ENCODE measurements around the gene DUOX1.

DUOX1 gene

DNA sequence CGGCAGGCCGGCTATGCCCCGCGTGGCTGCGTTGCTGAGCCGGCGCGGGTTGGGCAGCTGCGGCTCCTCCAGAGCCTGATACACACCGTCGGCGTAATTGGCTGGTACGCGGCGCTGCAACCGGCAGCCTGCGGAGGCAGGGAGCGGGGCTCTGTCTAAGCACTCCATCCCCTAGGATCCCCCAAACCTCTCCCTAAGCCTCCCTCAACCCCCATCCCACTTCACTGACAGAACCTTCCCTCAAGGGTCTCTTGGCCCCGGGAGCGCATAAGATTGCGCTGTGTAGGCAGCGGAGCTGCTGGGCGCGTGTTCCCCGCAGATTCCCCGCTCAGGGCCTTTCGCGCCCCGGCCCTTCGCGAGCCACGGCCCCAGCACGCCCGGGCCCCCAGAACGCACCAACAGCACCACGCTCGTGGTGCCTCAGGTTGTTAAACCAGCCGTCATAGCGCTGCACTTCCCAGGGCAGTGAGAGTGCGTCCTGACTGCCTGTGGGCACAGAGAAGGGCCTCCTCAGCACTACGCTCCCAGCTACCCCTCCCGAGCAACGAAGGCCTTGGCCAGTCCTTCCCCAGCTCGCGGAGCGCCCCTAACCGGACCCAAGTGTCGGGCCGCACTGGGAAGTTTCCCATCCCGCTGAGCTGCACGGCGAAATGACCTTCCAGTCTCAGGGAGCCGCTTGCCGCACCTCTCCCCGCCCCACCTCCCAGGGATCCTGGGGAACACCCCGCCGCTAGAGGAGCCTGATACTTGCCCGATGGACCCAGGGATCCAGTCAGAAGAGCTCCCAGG is 17.0 kb upstream of the DUOX1 start:
- TF ChIP-seq, protein P1, sequence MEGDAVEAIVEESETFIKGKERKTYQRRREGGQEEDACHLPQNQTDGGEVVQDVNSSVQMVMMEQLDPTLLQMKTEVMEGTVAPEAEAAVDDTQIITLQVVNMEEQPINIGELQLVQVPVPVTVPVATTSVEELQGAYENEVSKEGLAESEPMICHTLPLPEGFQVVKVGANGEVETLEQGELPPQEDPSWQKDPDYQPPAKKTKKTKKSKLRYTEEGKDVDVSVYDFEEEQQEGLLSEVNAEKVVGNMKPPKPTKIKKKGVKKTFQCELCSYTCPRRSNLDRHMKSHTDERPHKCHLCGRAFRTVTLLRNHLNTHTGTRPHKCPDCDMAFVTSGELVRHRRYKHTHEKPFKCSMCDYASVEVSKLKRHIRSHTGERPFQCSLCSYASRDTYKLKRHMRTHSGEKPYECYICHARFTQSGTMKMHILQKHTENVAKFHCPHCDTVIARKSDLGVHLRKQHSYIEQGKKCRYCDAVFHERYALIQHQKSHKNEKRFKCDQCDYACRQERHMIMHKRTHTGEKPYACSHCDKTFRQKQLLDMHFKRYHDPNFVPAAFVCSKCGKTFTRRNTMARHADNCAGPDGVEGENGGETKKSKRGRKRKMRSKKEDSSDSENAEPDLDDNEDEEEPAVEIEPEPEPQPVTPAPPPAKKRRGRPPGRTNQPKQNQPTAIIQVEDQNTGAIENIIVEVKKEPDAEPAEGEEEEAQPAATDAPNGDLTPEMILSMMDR (IDR thresholded peaks at IDR 0.05; ENCODE audit: low read depth, low read length, missing control alignments), result no peak
- DNase-seq (ENCODE audit: extremely low read depth, low read depth), result no peak
- H3K4me3 ChIP-seq (replicated peaks; ENCODE audit: low read depth, low read length), result no peak overlapping the region

DNA sequence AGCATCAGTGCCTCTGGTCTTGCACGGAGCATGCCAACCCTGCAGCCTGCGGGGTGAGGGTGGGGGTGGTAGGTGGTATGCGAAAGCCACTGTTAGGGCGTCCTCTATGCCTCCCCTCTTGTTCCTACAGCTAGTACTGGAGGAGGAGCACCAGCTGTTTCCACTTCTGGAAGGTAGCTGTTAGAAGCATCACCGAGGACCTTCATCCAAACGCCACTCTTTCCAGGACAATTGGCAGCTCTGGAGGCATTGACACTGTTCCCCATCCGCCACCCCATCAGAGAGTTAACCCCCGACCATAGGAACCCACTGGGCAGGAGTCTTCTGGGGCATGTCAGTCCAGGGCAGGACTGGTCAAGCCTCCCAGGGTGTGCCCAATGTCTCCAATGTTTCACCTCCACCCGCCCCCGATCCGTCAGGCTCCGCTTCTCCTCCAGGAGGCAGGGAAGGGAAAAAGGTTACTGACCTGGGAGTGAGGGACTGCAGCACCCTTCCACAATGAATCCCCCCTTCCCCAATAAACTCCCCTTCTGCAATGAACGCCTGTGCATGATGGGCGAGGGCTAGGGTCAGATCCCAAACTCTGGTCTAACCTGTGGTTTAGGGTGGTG is 16.3 kb upstream of the DUOX1 start:
- TF ChIP-seq, protein P1 (IDR thresholded peaks at IDR 0.05; ENCODE audit: low read depth, low read length, missing control alignments), result no peak
- DNase-seq (ENCODE audit: extremely low read depth, low read depth), result no peak
- H3K4me3 ChIP-seq (replicated peaks; ENCODE audit: low read depth, low read length), result no peak overlapping the region

DNA sequence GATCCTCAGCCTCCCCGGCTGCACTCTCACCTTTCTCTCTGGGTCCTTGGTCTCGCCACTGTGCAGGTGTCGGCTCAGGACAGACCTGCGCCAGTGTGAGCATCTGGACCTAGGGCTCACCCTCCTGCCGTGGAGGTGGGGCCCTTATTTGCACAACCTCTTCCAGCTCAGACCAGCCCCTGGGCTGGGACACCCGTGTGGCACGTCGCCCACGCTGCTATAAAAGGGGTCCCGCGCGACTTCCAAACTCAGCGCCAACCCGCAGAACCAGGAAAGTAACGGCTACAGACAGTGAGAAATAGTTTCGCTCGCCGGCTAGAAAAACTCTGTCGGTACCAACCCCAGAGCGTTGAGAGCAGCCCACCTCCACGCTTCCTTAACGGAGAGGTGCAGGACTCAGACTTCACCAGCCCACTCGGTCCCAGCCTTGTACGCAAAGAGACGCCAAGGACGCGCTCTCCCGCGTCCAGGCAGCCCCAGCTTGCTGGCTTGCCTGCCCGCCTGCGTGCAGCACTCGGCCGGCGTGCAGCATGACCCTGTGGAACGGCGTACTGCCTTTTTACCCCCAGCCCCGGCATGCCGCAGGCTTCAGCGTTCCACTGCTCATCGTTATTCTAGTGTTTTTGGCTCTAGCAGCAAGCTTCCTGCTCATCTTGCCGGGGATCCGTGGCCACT is 15.6 kb upstream of the DUOX1 start, which contains the start of the genes DUOX2 and DUOXA2:
Gene DUOX2, minus strand, starts transcription at position 97 of the 675 bp plus-strand sequence. CDS start 761 bp downstream, outside the sequence.
Gene DUOXA2, plus strand, starts transcription at position 251 of the 675 bp plus-strand sequence. Its CDS starts 280 bp downstream, at position 531.
- no peak within 1 kb of the TSS for H3K4me3 ChIP-seq (replicated peaks; ENCODE audit: low read depth, low read length)
- DNase-seq (ENCODE audit: extremely low read depth, low read depth), result no peak
- TF ChIP-seq, protein P1 (IDR thresholded peaks at IDR 0.05; ENCODE audit: low read depth, low read length, missing control alignments), result no peak

DNA sequence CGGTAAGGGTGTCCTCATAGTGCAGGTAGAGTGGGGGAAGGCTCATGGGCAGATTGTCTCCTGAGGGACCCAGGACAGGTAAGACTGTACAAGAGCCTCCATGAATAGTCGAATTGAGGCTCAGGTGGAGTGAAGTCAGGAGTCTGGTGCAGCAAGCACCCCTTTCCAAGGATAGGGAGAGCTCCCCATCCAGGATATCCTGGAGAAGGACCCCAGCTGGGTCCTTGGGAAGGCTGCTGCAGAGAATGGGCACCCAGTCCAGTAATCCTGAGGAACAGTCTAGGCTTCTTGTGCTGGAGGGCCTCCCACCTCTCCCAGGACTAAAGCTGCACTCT is 15.1 kb upstream of the DUOX1 start:
- TF ChIP-seq, protein P1 (IDR thresholded peaks at IDR 0.05; ENCODE audit: low read depth, low read length, missing control alignments), result no peak
- DNase-seq (ENCODE audit: extremely low read depth, low read depth), result no peak
- H3K4me3 ChIP-seq (replicated peaks; ENCODE audit: low read depth, low read length), result no peak overlapping the region

DNA sequence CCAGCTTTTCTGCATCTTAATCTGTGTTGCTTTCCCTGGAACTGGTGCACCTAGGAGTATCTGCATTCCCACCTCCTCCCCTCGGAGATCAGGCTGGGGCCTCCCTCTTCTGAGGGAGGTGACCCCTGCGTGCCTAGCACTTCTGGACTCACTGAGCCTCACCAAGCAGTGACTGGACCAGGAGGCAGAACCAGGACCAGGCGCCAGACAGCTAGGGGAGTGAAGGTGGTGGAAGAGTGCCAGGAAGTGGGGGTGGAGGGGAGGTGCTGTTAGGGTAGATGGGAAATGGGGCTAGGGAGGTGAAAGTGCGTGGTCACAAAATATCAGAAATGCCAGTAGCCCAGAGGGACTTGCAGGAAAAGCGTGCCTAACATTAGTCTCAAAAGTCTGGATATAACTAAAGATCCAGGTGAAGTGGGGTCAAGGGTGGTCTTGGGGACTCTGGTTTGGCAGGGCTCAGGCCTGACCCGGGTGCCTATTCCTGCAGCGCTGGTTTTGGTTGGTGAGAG is 14.4 kb upstream of the DUOX1 start:
- no peak for DNase-seq (ENCODE audit: extremely low read depth, low read depth)
- TF ChIP-seq, protein P1 (IDR thresholded peaks at IDR 0.05; ENCODE audit: low read depth, low read length, missing control alignments), result no peak
- no peak overlapping the region for H3K4me3 ChIP-seq (replicated peaks; ENCODE audit: low read depth, low read length)

DNA sequence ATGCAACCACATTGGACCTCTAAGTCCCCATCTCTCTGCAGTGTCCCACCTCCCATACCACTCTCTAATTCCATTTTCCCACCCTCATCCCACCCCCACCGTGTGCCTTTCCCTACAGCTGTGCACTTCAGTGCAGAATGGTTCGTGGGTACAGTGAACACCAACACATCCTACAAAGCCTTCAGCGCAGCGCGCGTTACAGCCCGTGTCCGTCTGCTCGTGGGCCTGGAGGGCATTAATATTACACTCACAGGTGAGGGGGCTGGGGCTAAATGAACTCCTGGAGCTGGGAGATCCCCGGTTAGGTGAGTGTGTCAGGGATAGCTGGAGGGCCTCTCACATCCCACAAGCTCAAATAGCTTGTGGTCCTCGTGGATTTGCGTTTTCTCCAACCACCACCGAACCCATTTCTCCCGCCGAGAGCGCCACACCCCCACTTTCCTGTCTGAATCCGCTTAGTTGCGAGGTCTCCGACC is 13.8 kb upstream of the DUOX1 start:
- TF ChIP-seq, protein P1 (IDR thresholded peaks at IDR 0.05; ENCODE audit: low read depth, low read length, missing control alignments), result no peak
- DNase-seq (ENCODE audit: extremely low read depth, low read depth), result no peak
- no peak overlapping the region for H3K4me3 ChIP-seq (replicated peaks; ENCODE audit: low read depth, low read length)

Measured in HFF-Myc (cell line).